NT2/D1 (cell line): ENCODE results near the gene MRPS2.

Experiments used
- SUZ12 ChIP-seq: IDR thresholded peaks from 2 replicates; pipeline ENCODE4 v1.6.1; 2011; ENCODE audit not compliant: insufficient read length, insufficient read depth; ENCODE audit errors: extremely low read depth
- YY1 ChIP-seq: IDR thresholded peaks from 2 replicates; pipeline ENCODE4 v1.6.1; 2011; ENCODE audit not compliant: insufficient read length, insufficient read depth
- ZNF274 ChIP-seq: IDR thresholded peaks from 2 replicates; pipeline ENCODE4 v1.6.1; 2011; ENCODE audit warnings: mild to moderate bottlenecking, low read depth, low read length

- TF ChIP-seq ZNF274 (no peak), YY1 (no peak), SUZ12 (no peak)
These were observed 25.7 kb downstream of the MRPS2 start for GRCh38 chr9:135526089-135526729.
